K562 (cell line): ENCODE measurements around the gene TIA1. TPM values are rescaled to one million over a fixed set of nuclear protein-coding genes. Genes with fewer than 3 reads are reported as not detected.

Source experiments
- ARHGAP35 ChIP-seq: fragments of 450-650 bp; IDR thresholded peaks from 2 replicates; pipeline ENCODE4 v1.6.1; 2018; ENCODE audit not compliant: partially characterized antibody
- CHD1 ChIP-seq: fragments of 200-600 bp; sonication (generic); IDR thresholded peaks from one replicate; pipeline ENCODE4 v1.6.1; 2012; ENCODE audit warnings: mild to moderate bottlenecking, moderate library complexity, low read length, inconsistent platforms
- FOXK1 ChIP-seq: sonication (generic); formaldehyde crosslinking; IDR thresholded peaks from 2 replicates; pipeline ENCODE4 v1.8.0; 2022; ENCODE audit warnings: missing genetic modification reagents, mild to moderate bottlenecking, borderline replicate concordance
- GTF2E2 ChIP-seq: fragments of 200-800 bp; sonication (Bioruptor generic); IDR thresholded peaks from 2 replicates; pipeline ENCODE4 v1.6.1; 2016; ENCODE audit warnings: missing genetic modification characterization, missing compliant biosample characterization
- GTF2F1 ChIP-seq: IDR thresholded peaks from 2 replicates; pipeline ENCODE4 v1.6.1; 2011; ENCODE audit warnings: low read depth, low read length, improper control_type of control experiment
- KAT7 ChIP-seq: sonication (generic); formaldehyde crosslinking; IDR thresholded peaks from 2 replicates; pipeline ENCODE4 v1.8.0; 2022; ENCODE audit warnings: missing genetic modification reagents, mild to moderate bottlenecking, borderline replicate concordance
- MTA3 ChIP-seq: fragments of 450-650 bp; formaldehyde crosslinking; IDR thresholded peaks from 2 replicates; pipeline ENCODE4 v1.6.1; 2017; ENCODE audit warnings: mild to moderate bottlenecking, borderline replicate concordance
- OTX1 ChIP-seq: fragments of 450-650 bp; formaldehyde crosslinking; IDR thresholded peaks from 2 replicates; pipeline ENCODE4 v1.4.0; 2022; ENCODE audit warnings: mild to moderate bottlenecking
- PHF8 ChIP-seq: fragments of 200-600 bp; sonication (generic); IDR thresholded peaks from 2 replicates; pipeline ENCODE4 v1.6.1; 2012; ENCODE audit warnings: mixed run types, mild to moderate bottlenecking, inconsistent platforms, low read length, moderate library complexity, borderline replicate concordance
- PURB ChIP-seq: sonication (generic); formaldehyde crosslinking; IDR thresholded peaks from 2 replicates; pipeline ENCODE4 v1.9.0; 2021; ENCODE audit warnings: low read depth, mild to moderate bottlenecking, missing genetic modification reagents
- RBBP5 ChIP-seq: fragments of 200-600 bp; sonication (generic); IDR thresholded peaks from 2 replicates; pipeline ENCODE4 v1.6.1; 2012; ENCODE audit warnings: borderline replicate concordance, mild to moderate bottlenecking, low read length, control low read depth, inconsistent platforms; ENCODE audit not compliant: insufficient read depth, poor library complexity, severe bottlenecking
- RBFOX2 ChIP-seq: fragments of 200-400 bp; formaldehyde crosslinking; IDR thresholded peaks from 2 replicates; pipeline ENCODE4 v1.6.1; 2017; ENCODE audit warnings: low read depth, mild to moderate bottlenecking, low read length, moderate library complexity
- SIRT6 ChIP-seq: IDR thresholded peaks from one replicate; pipeline ENCODE4 v1.6.1; 2012; ENCODE audit warnings: low read depth, mild to moderate bottlenecking, control low read depth, inconsistent platforms, low read length, moderate library complexity
- TARDBP ChIP-seq: fragments of 450-650 bp; IDR thresholded peaks from 2 replicates; pipeline ENCODE4 v1.6.1; 2016
- TEAD4 ChIP-seq, 2 experiments: sonication (generic) in 1 of 2; formaldehyde crosslinking in 1 of 2; IDR thresholded peaks; 2 replicates each; pipeline versions ENCODE4 v1.6.1 to v1.8.0; 2012 to 2022; ENCODE audit warnings: borderline replicate concordance in 1 of 2, inconsistent platforms in 1 of 2, low read length in 1 of 2, mild to moderate bottlenecking in 1 of 2, missing genetic modification reagents in 1 of 2
- U2AF2 ChIP-seq: fragments of 200-400 bp; formaldehyde crosslinking; optimal IDR thresholded peaks from 2 replicates; pipeline ENCODE3; 2017; ENCODE audit warnings: low read depth, mild to moderate bottlenecking, low read length
- ZFX ChIP-seq: sonication (generic); formaldehyde crosslinking; IDR thresholded peaks from 2 replicates; pipeline ENCODE4 v1.8.0; 2022; ENCODE audit warnings: mild to moderate bottlenecking, missing genetic modification reagents, moderate library complexity
- ZNF766 ChIP-seq: fragments of 200-800 bp; sonication (Bioruptor generic); conservative IDR thresholded peaks from 2 replicates; pipeline ENCODE4 v1.6.1; 2016; ENCODE audit warnings: missing genetic modification characterization, missing compliant biosample characterization
- ZNF77 ChIP-seq: fragments of 250-450 bp; sonication (Bioruptor Pico); IDR thresholded peaks from 2 replicates; pipeline ENCODE4 v1.5.0; 2020
- ZNF780A ChIP-seq: fragments of 250-450 bp; sonication (Bioruptor Pico); IDR thresholded peaks from 2 replicates; pipeline ENCODE4 v1.5.0; 2021; ENCODE audit warnings: mild to moderate bottlenecking
- polyA plus RNA-seq, 8 experiments: library from polyadenylated mRNA; depleted of rRNA in 4 of 8; stranded (reverse) in 5 of 8; unstranded in 3 of 8; fragments of >200 nt; fragmentation: Nextera tagmentation in 2 of 8; fragmentation: Illumina TruSeq in 1 of 8; extraction: Ambion mirVana in 2 of 8; extraction: Trizol in 1 of 8; gene quantifications; 2 replicates each; pipeline versions ENCODE4 v1.2.1 to v1.2.3, GENCODE V29; 2011 to 2014; ENCODE audit warnings: inconsistent platforms in 1 of 8, missing spikeins in 1 of 8
- total RNA-seq, 7 experiments: library from RNA; depleted of rRNA in 6 of 7; stranded (reverse); fragments of >200 nt in 6 of 7; fragmentation: Illumina TruSeq in 2 of 7; extraction: Trizol in 2 of 7; gene quantifications; 2 replicates each; pipeline versions ENCODE4 v1.2.1 to v1.2.3, GENCODE V29; 2011 to 2021; ENCODE audit warnings: low replicate concordance in 1 of 7
- TF ChIP-seq, protein P1 (sequence below): sonication (generic); formaldehyde crosslinking; IDR thresholded peaks from 2 replicates; pipeline ENCODE4 v1.9.0; 2022; ENCODE audit warnings: mild to moderate bottlenecking, missing genetic modification reagents
- TF ChIP-seq, protein P2 (sequence below): fragments of 200-800 bp; sonication (Bioruptor generic); IDR thresholded peaks from 2 replicates; pipeline ENCODE4 v1.6.1; 2017; ENCODE audit warnings: missing genetic modification characterization, missing compliant biosample characterization
- TF ChIP-seq, protein P3 (sequence below), 2 experiments: IDR thresholded peaks; 2 replicates each; pipeline ENCODE4 v1.6.1; 2011; ENCODE audit warnings: borderline replicate concordance in 1 of 2, control low read depth in 1 of 2, low read depth in 1 of 2, low read length in 1 of 2, mild to moderate bottlenecking in 1 of 2, mixed read lengths in 1 of 2, moderate library complexity in 1 of 2; ENCODE audit not compliant: insufficient read depth in 1 of 2, insufficient read length in 1 of 2, poor library complexity in 1 of 2, severe bottlenecking in 1 of 2; ENCODE audit errors: extremely low read depth in 1 of 2

TIA1 gene
- total and polyA plus RNA-seq, 9 of the 15 experiments (the other 6 are each of a cell fraction or from before 2014, with no cell fraction given): 25.3 to 129 (median 79.6) TPM

DNA sequence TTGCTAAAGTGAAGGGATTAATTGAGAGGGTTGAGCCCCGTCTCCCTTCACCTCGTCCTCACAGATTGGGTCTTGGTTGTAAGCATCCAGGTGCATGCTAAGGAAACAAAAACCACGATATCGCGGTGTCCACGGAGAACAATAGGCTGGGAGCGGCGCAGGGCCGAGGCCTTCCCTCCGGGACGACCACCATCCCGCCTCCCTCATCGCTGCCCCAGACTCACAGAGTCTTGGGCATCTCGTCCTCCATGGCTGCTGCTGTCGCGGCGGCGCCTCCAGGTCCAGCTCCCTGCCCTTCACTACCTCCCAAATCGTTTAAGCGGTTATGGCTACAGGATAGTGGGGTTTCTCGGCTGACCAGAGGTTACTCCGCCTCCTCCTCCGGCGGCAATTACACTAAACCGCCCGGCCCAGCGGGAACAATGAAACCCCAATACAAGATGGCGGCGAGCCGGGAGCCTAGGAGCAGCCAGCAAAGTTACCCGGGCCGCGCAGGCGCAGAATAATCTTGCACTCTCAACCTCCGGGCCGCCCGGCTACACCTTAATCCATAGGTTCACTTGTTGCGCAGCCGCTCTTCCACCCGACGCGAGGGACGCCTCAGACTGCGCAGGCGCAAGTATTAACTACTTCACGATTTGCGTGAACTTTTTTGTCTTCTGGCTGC lies at the start of gene TIA1 (continued):
- TF ChIP-seq RBFOX2: peak; percentile 98
- TF ChIP-seq ZFX (CRISPR knock-in tag): peak; percentile 93
- TF ChIP-seq CHD1: peak; percentile 73
- no peak for TF ChIP-seq ZNF780A (CRISPR knock-in tag)
- TF ChIP-seq GTF2F1: peak; percentile 57; the same call in 1 of the 2 replicates
- TF ChIP-seq ZNF766 (CRISPR knock-in tag): no peak
- TF ChIP-seq KAT7 (CRISPR knock-in tag): peak; percentile 7; the same call in 1 of the 2 replicates
- TF ChIP-seq ARHGAP35: no peak
- no peak for TF ChIP-seq SIRT6
- TF ChIP-seq, protein P1, sequence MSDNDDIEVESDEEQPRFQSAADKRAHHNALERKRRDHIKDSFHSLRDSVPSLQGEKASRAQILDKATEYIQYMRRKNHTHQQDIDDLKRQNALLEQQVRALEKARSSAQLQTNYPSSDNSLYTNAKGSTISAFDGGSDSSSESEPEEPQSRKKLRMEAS (CRISPR knock-in tag): no peak
- peak; percentile 88 for TF ChIP-seq RBBP5
- no peak for TF ChIP-seq U2AF2
- TF ChIP-seq TEAD4 (IDR thresholded peaks at IDR 0.05; ENCODE audit: low read length): no peak
- TF ChIP-seq TEAD4 (CRISPR knock-in tag; IDR thresholded peaks at IDR 0.05; ENCODE audit: borderline replicate concordance): no peak
- TF ChIP-seq FOXK1 (CRISPR knock-in tag): peak; percentile 15; the same call in 1 of the 2 replicates
- no peak for TF ChIP-seq ZNF77
- TF ChIP-seq, protein P2, sequence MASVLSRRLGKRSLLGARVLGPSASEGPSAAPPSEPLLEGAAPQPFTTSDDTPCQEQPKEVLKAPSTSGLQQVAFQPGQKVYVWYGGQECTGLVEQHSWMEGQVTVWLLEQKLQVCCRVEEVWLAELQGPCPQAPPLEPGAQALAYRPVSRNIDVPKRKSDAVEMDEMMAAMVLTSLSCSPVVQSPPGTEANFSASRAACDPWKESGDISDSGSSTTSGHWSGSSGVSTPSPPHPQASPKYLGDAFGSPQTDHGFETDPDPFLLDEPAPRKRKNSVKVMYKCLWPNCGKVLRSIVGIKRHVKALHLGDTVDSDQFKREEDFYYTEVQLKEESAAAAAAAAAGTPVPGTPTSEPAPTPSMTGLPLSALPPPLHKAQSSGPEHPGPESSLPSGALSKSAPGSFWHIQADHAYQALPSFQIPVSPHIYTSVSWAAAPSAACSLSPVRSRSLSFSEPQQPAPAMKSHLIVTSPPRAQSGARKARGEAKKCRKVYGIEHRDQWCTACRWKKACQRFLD (CRISPR knock-in tag): peak; percentile 64; the same call in 1 of the 2 replicates
- TF ChIP-seq OTX1 (CRISPR knock-in tag): no peak
- TF ChIP-seq, protein P3, sequence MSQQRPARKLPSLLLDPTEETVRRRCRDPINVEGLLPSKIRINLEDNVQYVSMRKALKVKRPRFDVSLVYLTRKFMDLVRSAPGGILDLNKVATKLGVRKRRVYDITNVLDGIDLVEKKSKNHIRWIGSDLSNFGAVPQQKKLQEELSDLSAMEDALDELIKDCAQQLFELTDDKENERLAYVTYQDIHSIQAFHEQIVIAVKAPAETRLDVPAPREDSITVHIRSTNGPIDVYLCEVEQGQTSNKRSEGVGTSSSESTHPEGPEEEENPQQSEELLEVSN (IDR thresholded peaks at IDR 0.05; ENCODE audit: borderline replicate concordance in 1 of 2, extremely low read depth in 1 of 2, insufficient read depth in 1 of 2, insufficient read length in 1 of 2, low read depth in 1 of 2, low read length in 1 of 2, poor library complexity in 1 of 2, severe bottlenecking in 1 of 2): peak; percentile 25
- TF ChIP-seq PHF8: peak; percentile 97
- peak; percentile 89 for TF ChIP-seq GTF2E2 (tag)
- TF ChIP-seq TARDBP: no peak
- peak; percentile 76; the same call in 1 of the 2 replicates for TF ChIP-seq MTA3
- no peak for TF ChIP-seq PURB (CRISPR knock-in tag)
